ENCODE data around the gene ADAM33. TPM values are rescaled to one million over a fixed set of nuclear protein-coding genes. Genes with fewer than 3 reads are reported as not detected.

Gene ADAM33
- total and polyA plus RNA-seq, 2 of the 8 experiments (the other 6 are each of a cell fraction or from before 2014, with no cell fraction given), result 4.2 to 6.0 TPM

DNA sequence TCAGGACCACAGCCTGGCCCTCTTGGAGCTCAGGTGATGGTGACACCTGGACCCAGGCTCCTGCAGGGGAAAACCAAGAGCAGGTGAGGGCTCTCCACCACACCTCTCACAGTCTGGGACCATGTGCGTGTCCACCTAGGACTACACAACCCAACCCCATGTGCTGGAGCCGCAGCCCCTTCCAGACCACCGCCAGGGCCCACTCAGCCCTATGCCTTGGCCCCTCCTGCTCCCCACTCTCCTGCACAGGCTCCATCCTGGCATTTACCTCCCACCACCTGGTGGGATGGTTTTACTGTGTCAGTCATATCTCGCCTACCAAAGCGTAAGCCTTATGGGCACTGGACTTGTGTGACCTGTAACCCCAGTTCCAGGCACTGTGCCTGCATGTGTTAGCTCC lies 13.1 kb upstream of the ADAM33 start:
- H3K79me1 ChIP-seq (ENCODE audit: low read depth, low read length), result no peaks in the 10 kb centered on the region
- no peak overlapping the region for H2BK20ac ChIP-seq (ENCODE audit: low read length)
- H4K5ac ChIP-seq (ENCODE audit: insufficient read length, low read depth, low read length), result no peak overlapping the region
- DNase-seq (ENCODE audit: low read depth in 1 of 2, low spot score in 2 of 2) (no peak), FAIRE-seq (no peak)
- no peaks in the 10 kb centered on the region for H3K36me3 ChIP-seq (ENCODE audit: control insufficient read depth in 2 of 4, insufficient read depth in 4 of 4, low read length in 3 of 4)
- no peak overlapping the region for H3K4ac ChIP-seq (replicated peaks; ENCODE audit: insufficient read length, low read depth, low read length)
- H3K79me2 ChIP-seq (ENCODE audit: control insufficient read depth in 1 of 2, insufficient read depth in 2 of 2, low read length in 2 of 2), result no peaks in the 10 kb centered on the region
- no peak overlapping the region for H2AFZ ChIP-seq (ENCODE audit: low read length)
- ChIA-PET CTCF (ENCODE audit: partially characterized antibody) (interaction anchor here (0.5 to 45.1 kb wide), 17 partner anchors 6 to 1142 kb away, joined by 3 to 1432 read pairs (median 4); partner anchors contain the start of genes ADAM33 and SIGLEC1), POLR2A (ENCODE audit: partially characterized antibody) (interaction anchor here (1.2 kb wide), 1 partner anchor 11 kb away, joined by 3 read pairs; no protein-coding TSS in a partner anchor)
- no peak overlapping the region for H3K14ac ChIP-seq (ENCODE audit: insufficient read length)
- no peak overlapping the region for H3K27ac ChIP-seq (ENCODE audit: low read depth, low read length)
- no peak overlapping the region for H2BK120ac ChIP-seq (replicated peaks; ENCODE audit: low read depth, low read length)
- no peaks in the 10 kb centered on the region for H3K23me2 ChIP-seq (ENCODE audit: low read depth, low read length)
- no peak overlapping the region for H3K18ac ChIP-seq (ENCODE audit: extremely low read depth, low read length)
- no peaks in the 10 kb centered on the region for H4K20me1 ChIP-seq (replicated peaks in 1 of 2; ENCODE audit: control insufficient read depth in 1 of 2, insufficient read depth in 2 of 2, low read length in 2 of 2)
- H2BK15ac ChIP-seq (ENCODE audit: low read length), result no peak overlapping the region
- no peak overlapping the region for H3K23ac ChIP-seq (ENCODE audit: insufficient read length)
- no peak overlapping the region for H2BK5ac ChIP-seq (ENCODE audit: low read depth, low read length)
- H3K4me2 ChIP-seq (ENCODE audit: insufficient read depth in 1 of 2, low read depth in 2 of 2, low read length in 2 of 2), result no peak overlapping the region
- no peak overlapping the region for H4K91ac ChIP-seq (replicated peaks; ENCODE audit: insufficient read length, low read length)
- peaks cover 4 to 6% of the 10 kb centered on the region in 2 experiments; a peak in 2 of 4 replicates for H3K9me3 ChIP-seq (ENCODE audit: insufficient read depth in 2 of 2, low read depth in 1 of 2, low read length in 1 of 2)
- no peak overlapping the region; the same call in 1 of the 2 replicates for H4K8ac ChIP-seq (ENCODE audit: extremely low read depth, insufficient read depth, low read length)
- H3K27me3 ChIP-seq (replicated peaks in 1 of 4; ENCODE audit: control insufficient read depth in 3 of 4, extremely low read depth in 1 of 4, insufficient read depth in 3 of 4, low read length in 3 of 4), result no peaks in the 10 kb centered on the region
- no peaks in the 10 kb centered on the region for H3K4me1 ChIP-seq (replicated peaks in 1 of 4; ENCODE audit: control insufficient read depth in 3 of 4, insufficient read depth in 4 of 4, low read length in 3 of 4)
- no peak overlapping the region for H2BK12ac ChIP-seq (ENCODE audit: low read depth, low read length)
- H3K9ac ChIP-seq (replicated peaks in 1 of 4; ENCODE audit: extremely low read depth in 1 of 4, low read depth in 3 of 4, low read length in 3 of 4), result no peak overlapping the region
- WGBS, 2 experiments (ENCODE audit: extremely low coverage in 1 of 2, insufficient coverage in 1 of 2, insufficient read length in 1 of 2, insufficient replicate concordance in 2 of 2, low coverage in 1 of 2, low lambda C conversion rate in 2 of 2, missing lambda C conversion rate in 1 of 2), result 96% methylated on average over 5 of the region's 5 CpGs; no CpG with 5 or more reads in 1 of the 2 experiments
- H2AK5ac ChIP-seq (ENCODE audit: low read depth, low read length), result no peak overlapping the region
- H3K4me3 ChIP-seq (ENCODE audit: extremely low read depth in 1 of 4, insufficient read depth in 2 of 4, low read depth in 3 of 4, low read length in 4 of 4), result no peak overlapping the region
- TF ChIP-seq CEBPB (IDR thresholded peaks at IDR 0.05; ENCODE audit: low read depth, low read length) (no peak), BRCA1 (IDR thresholded peaks at IDR 0.05; ENCODE audit: low read depth, low read length) (no peak), RAD21 (IDR thresholded peaks at IDR 0.05 in 1 of 2, conservative IDR thresholded peaks at IDR 0.05 in 1 of 2; ENCODE audit: low read depth in 2 of 2, low read length in 2 of 2) (no peak), KDM4A (IDR thresholded peaks at IDR 0.05; ENCODE audit: low read depth, low read length, severe bottlenecking) (no peak), CREB1 (IDR thresholded peaks at IDR 0.05) (no peak), HDAC6 (IDR thresholded peaks at IDR 0.05; ENCODE audit: low read depth, low read length) (no peak), EZH2 (IDR thresholded peaks at IDR 0.05; ENCODE audit: low read depth, low read length, severe bottlenecking) (no peak), EP300 (IDR thresholded peaks at IDR 0.05; ENCODE audit: borderline replicate concordance in 1 of 2, low read depth in 2 of 2, low read length in 2 of 2) (no peak), EGR1 (IDR thresholded peaks at IDR 0.05; ENCODE audit: borderline replicate concordance, low read depth, low read length) (no peak), SRF (IDR thresholded peaks at IDR 0.05; ENCODE audit: low read depth, low read length) (no peak)
- H3K56ac ChIP-seq (replicated peaks; ENCODE audit: insufficient read length, low read depth, low read length), result no peak overlapping the region

Measured in H1 (cell line).